Heart left ventricle (tissue), 16 donors: Measurements from ENCODE around the gene CACNB1. TPM values are rescaled to one million over a fixed set of nuclear protein-coding genes. Genes with fewer than 3 reads are reported as not detected.

ENCODE experiments used
- ATAC-seq, 4 donors: fragments of 200-7000 bp; cut with Tn5 transposase; one replicate each; pipeline ENCODE4 v1.9.1; 2020 to 2022; ENCODE audit warnings: moderate library complexity in 4 of 4, mild to moderate bottlenecking in 3 of 4, moderate number of reproducible peaks in 1 of 4
- DNase-seq, 5 donors: peaks; one replicate each; pipeline ENCODE4 v3.0.0-alpha.2; 2020
- H3K27ac ChIP-seq, 12 donors: fragments of 200-600 bp; sonication (generic) in 4 of 12; one replicate each; pipeline versions ENCODE4 v1.5.0 to v1.8.0; 2016 to 2022; ENCODE audit warnings: mild to moderate bottlenecking in 2 of 12
- H3K27me3 ChIP-seq, 9 donors: fragments of 200-600 bp; sonication (generic) in 2 of 9; one replicate each; pipeline versions ENCODE4 v1.5.1 to v1.8.0; 2016 to 2022; ENCODE audit warnings: mild to moderate bottlenecking in 3 of 9
- H3K36me3 ChIP-seq, 9 donors: fragments of 200-600 bp; sonication (generic) in 2 of 9; one replicate each; pipeline versions ENCODE4 v1.5.0 to v1.8.0; 2018 to 2022; ENCODE audit warnings: mild to moderate bottlenecking in 2 of 9
- H3K4me1 ChIP-seq, 12 donors: fragments of 200-600 bp; sonication (generic) in 4 of 12; one replicate each; pipeline versions ENCODE4 v1.5.0 to v1.8.0; 2016 to 2022; ENCODE audit warnings: mild to moderate bottlenecking in 3 of 12
- H3K4me3 ChIP-seq, 12 donors: fragments of 200-600 bp; sonication (generic) in 4 of 12; one replicate each; pipeline versions ENCODE4 v1.5.0 to v1.8.0; 2017 to 2022; ENCODE audit warnings: mild to moderate bottlenecking in 9 of 12, moderate library complexity in 4 of 12
- H3K9me3 ChIP-seq, 12 donors: fragments of 200-600 bp; sonication (generic) in 4 of 12; one replicate each; pipeline versions ENCODE4 v1.5.0 to v1.8.0; 2016 to 2022; ENCODE audit warnings: mild to moderate bottlenecking in 1 of 12
- CTCF ChIP-seq, 12 donors: fragments of 200-600 bp; sonication (generic) in 4 of 12; IDR thresholded peaks; one replicate each; pipeline versions ENCODE4 v1.5.0 to v1.8.0; 2018 to 2022; ENCODE audit warnings: antibody characterized with exemption in 12 of 12, mild to moderate bottlenecking in 5 of 12
- POLR2A ChIP-seq, 2 donors: fragments of 450-650 bp; IDR thresholded peaks; one replicate each; pipeline ENCODE4 v1.6.1; 2017; ENCODE audit warnings: antibody characterized with exemption in 2 of 2, mild to moderate bottlenecking in 2 of 2, moderate library complexity in 2 of 2
- WGBS, 4 donors: extraction: QIAGEN DNeasy Blood & Tissue Kit in 2 of 4; methylation state at CpG; one replicate each; pipeline versions ENCODE4 v1.1.5 to v1.1.7; 2013 to 2018; 5-methylcytosine and 5-hydroxymethylcytosine counted together
- intact Hi-C, 10 donors: fragments of 100-400 bp; cut with DNase I; formaldehyde crosslinking; loops; one replicate each; pipeline versions ENCODE4 v1.11.1 to v1.14.2; 2022
- polyA plus RNA-seq, 2 donors: library from polyadenylated mRNA; stranded (reverse); fragments of 200-250 nt; gene quantifications; one replicate each; pipeline ENCODE4 v1.2.3, GENCODE V29; 2013
- total RNA-seq, 9 donors: library from RNA; depleted of rRNA in 2 of 9; stranded (reverse); fragments of >200 nt in 2 of 9; fragmentation: NEBNext Ultra II Directional in 3 of 9; extraction: Animal tissue kit (Norgen Biotek cat#: 25700) in 3 of 9; gene quantifications; one replicate each; pipeline versions ENCODE4 v1.1.0 to v1.2.4, GENCODE V29; 2016 to 2023
- donor health status: ischemic (EF 13 %, LVEDD 7.1; RV severe dilation, severe dysfunction).
- donor health status: healthy with polysubstance abuse.
- donor health status: DM: no; HTN: yes; CAD: no.
- donor health status: DM: no; HTN: no; CAD: no.
- donor health status: ischemic (EF 25% LVEDD 6.9; RV normal size, moderate dysfunction).
- donor health status: ischemic (EF 25% LVEDD 5.7; RV mildly dilated, moderate dysfunction).
- donor health status: healthy.
- donor health status: DM: yes; HTN: yes; CAD: no.
- donor health status: ischemic (EF 35%, LVEDD 5.7; RV mildly dilated, moderate dysfunction).
- donor health status: nonischemic (EF 11% LVEDD 7.7; RV severe dilation, severe dysfunction).
- donor health status: DM: yes; HTN: yes; CAD: no.
- donor health status: PGD.
- donor health status: ischemic (EF 29% LVEDD 5.4; RV normal size, mild dysfunction).
- donor health status: nonischemic (EF 23%, LVEDD 6.1; RV moderate dilation, normal function).

CACNB1 gene
- total and polyA plus RNA-seq, 11 donors: 4.3 to 14.3 (median 7.1) TPM

GRCh38 chr17:39230361-39230760 lies 32.9 kb upstream of the CACNB1 start:
- H3K27me3 ChIP-seq: peaks cover 4 to 81% (median 39%) of the 10 kb centered on the region in 9 donors
- WGBS, 4 donors: 44 to 94% (median 90%) methylated on average over 1 of the region's 1 CpG

DNA sequence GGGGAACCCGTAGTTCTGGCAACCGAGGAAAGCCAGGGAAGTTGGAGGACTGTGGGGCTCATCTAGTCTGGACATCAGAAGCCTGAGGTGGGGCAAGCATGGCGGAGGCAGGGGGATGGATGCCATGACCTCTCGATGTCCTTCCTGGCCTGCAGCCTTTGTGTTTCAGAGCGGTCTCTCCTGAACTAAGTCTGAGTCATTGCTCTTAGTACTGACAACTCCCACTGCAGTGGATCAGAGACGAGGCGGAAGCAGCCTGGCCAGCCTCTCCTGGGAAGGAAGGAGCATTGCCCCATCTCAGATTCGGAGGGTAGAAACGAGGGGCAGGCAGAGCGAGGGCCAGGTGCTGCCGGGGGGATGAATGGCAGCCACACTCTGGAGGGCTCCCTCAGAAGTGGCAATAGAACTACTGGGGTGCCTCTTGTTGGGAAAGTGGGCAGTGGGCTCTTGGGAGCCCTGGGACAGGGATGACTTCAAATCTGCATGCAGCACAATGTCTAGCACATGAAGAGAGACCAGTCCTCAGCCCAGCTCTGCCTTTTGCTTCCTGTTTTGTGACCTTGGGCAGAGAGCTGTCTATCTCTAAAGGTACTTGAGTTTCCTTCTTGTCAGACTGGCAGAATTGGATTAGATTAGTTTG lies 31.9 kb upstream of the CACNB1 start:
- TF ChIP-seq CTCF (IDR thresholded peaks at IDR 0.05) (no peak), POLR2A (IDR thresholded peaks at IDR 0.05) (no peak)
- H3K27ac ChIP-seq: no peak overlapping the region
- no peaks in the 10 kb centered on the region for H3K36me3 ChIP-seq
- no peak overlapping the region for H3K4me3 ChIP-seq
- H3K4me1 ChIP-seq: peaks cover 0 to 36% (median 20%) of the 10 kb centered on the region in 12 donors
- H3K27me3 ChIP-seq: peaks cover 11 to 88% (median 47%) of the 10 kb centered on the region in 9 donors
- ATAC-seq: no peak
- DNase-seq: peak in 1 of 5 donors; percentile 53
- intact Hi-C loops: no loop called here
- no peaks in the 10 kb centered on the region for H3K9me3 ChIP-seq
- 57 to 79% (median 65%) methylated on average over 11 of the region's 11 CpGs for WGBS, 4 donors

More at GRCh38 chr17:39230361-39230760, 32.9 kb upstream of the CACNB1 start:
- Histone ChIP-seq H3K36me3 (no peaks in the 10 kb centered on the region), H3K4me1 (peaks cover 0 to 26% (median 14%) of the 10 kb centered on the region in 12 donors), H3K27ac (no peak overlapping the region), H3K9me3 (no peaks in the 10 kb centered on the region), H3K4me3 (no peak overlapping the region)
- TF ChIP-seq POLR2A (IDR thresholded peaks at IDR 0.05): no peak
- no peak for TF ChIP-seq CTCF (IDR thresholded peaks at IDR 0.05)
- no peak for DNase-seq
- ATAC-seq: no peak
- intact Hi-C loops: loop anchor here in 4 of 10 donors (5.0 to 10.0 kb wide), 5 partner anchors 38 to 248 kb away; partner anchors contain the start of gene ARL5C (in 1 of the 4)

- TF ChIP-seq CTCF (IDR thresholded peaks at IDR 0.05): no peak
- TF ChIP-seq POLR2A (IDR thresholded peaks at IDR 0.05): no peak
- Histone ChIP-seq H3K4me3 (no peak overlapping the region), H3K36me3 (no peaks in the 10 kb centered on the region), H3K27ac (no peak overlapping the region), H3K9me3 (no peaks in the 10 kb centered on the region), H3K27me3 (peaks cover 11 to 70% (median 38%) of the 10 kb centered on the region in 9 donors), H3K4me1 (peaks cover 0 to 36% (median 20%) of the 10 kb centered on the region in 12 donors)
- ATAC-seq (no peak), DNase-seq (peak in 1 of 5 donors; percentile 2)
- 59 to 86% (median 74%) methylated on average over 2 of the region's 2 CpGs for WGBS, 4 donors
- intact Hi-C loops: no loop called here
These were observed 30.0 kb upstream of the CACNB1 start for GRCh38 chr17:39227364-39227919.

DNA sequence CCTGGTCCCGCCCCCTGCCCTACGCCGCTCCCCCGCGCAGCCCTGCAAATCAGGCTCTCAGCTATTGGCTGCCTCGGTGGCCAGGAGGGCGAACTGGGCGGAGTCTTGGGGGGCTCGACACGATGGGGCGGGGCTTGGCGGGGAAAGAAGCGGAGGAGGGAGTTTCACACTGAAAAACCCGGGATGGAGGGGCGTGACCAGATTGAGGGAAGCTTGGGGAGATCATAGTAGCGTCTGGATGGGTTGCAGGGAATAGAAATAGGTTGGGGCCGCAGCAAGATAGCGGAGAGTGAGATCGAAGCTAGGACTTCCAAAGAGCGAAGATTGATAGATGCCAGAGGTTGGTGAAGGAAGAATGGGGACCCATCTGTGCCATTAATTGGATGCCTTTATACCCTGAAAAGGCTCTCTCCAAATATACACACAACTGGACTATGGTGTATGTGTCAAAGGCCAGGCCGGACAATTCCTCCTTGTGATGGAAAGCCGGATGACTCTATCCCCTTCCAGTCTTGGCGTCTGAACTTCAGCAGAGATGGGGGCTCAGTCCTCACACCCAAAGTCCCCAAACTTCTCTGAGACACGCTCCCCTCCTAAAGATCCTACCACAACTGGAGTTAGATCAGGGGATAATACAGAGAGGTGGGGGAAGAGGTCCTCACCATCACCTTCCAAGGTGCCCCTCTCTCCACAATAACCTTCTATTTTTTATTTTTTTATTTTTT lies 28.7 kb upstream of the CACNB1 start:
- peak; percentile 74 to 88 (median 80) for DNase-seq
- 12 to 16% (median 13%) methylated on average over 22 to 24 of the region's 24 CpGs for WGBS, 4 donors
- no peak overlapping the region for H3K27ac ChIP-seq

More for the DNA sequence above, 28.7 kb upstream of the CACNB1 start:
- Histone ChIP-seq H3K4me1 (peaks cover 0 to 23% (median 15%) of the 10 kb centered on the region in 12 donors), H3K36me3 (no peaks in the 10 kb centered on the region), H3K27me3 (peaks cover 10 to 59% (median 32%) of the 10 kb centered on the region in 9 donors), H3K9me3 (no peaks in the 10 kb centered on the region), H3K4me3 (peak overlapping the region; percentile 22 to 55 (median 48))
- intact Hi-C loops: no loop called here
- peak; percentile 34 to 92 (median 76) for ATAC-seq
- TF ChIP-seq POLR2A (IDR thresholded peaks at IDR 0.05) (no peak), CTCF (IDR thresholded peaks at IDR 0.05) (no peak)
